ENCODE measurements around the gene SLC30A1. TPM values are rescaled to one million over a fixed set of nuclear protein-coding genes. Genes with fewer than 3 reads are reported as not detected.

Gene SLC30A1
- total and polyA plus RNA-seq, 7 donors: 0.35 to 5.2 (median 1.8) TPM

GRCh38 chr1:211610779-211611556 is 32.0 kb upstream of the SLC30A1 start:
- TF ChIP-seq CTCF (IDR thresholded peaks at IDR 0.05): no peak
- intact Hi-C loops (cut with DNase I): loop anchor here in 1 of 2 donors (5.0 kb wide), 1 partner anchor 34 kb away; the partner anchor contains the start of gene SLC30A1
- H3K4me1 ChIP-seq: peaks cover 12% of the 10 kb centered on the region
- H3K27ac ChIP-seq: no peak overlapping the region
- no peaks in the 10 kb centered on the region for H3K9me3 ChIP-seq
- ATAC-seq: peak in 1 of 4 donors; percentile 33
- no peaks in the 10 kb centered on the region for H3K36me3 ChIP-seq (ENCODE audit: insufficient read depth in 1 of 2, low read depth in 1 of 2)
- H3K4me3 ChIP-seq: no peak overlapping the region
- DNase-seq: peak in 1 of 2 donors; percentile 50
- WGBS, 3 donors: 27 to 35% (median 29%) methylated on average over 9 of the region's 9 CpGs
- H3K27me3 ChIP-seq (ENCODE audit: insufficient read depth in 3 of 3, low read length in 2 of 3): no peaks in the 10 kb centered on the region

- ATAC-seq (no peak), DNase-seq (no peak)
- no peaks in the 10 kb centered on the region for H3K9me3 ChIP-seq
- 80 to 85% (median 84%) methylated on average over 10 of the region's 10 CpGs for WGBS, 3 donors
- no peaks in the 10 kb centered on the region for H3K36me3 ChIP-seq (ENCODE audit: insufficient read depth in 1 of 2, low read depth in 1 of 2)
- H3K27me3 ChIP-seq (ENCODE audit: insufficient read depth in 3 of 3, low read length in 2 of 3): no peaks in the 10 kb centered on the region
- H3K27ac ChIP-seq: no peak overlapping the region
- peaks cover 12% of the 10 kb centered on the region for H3K4me1 ChIP-seq
- intact Hi-C loops (cut with DNase I): loop anchor here in 1 of 2 donors (5.0 kb wide), 1 partner anchor 32 kb away; the partner anchor contains the start of gene SLC30A1
- TF ChIP-seq CTCF (IDR thresholded peaks at IDR 0.05): no peak
- no peak overlapping the region for H3K4me3 ChIP-seq
These were observed 30.4 kb upstream of the SLC30A1 start for GRCh38 chr1:211609120-211610024.

- no peaks in the 10 kb centered on the region for H3K36me3 ChIP-seq (ENCODE audit: insufficient read depth in 1 of 2, low read depth in 1 of 2)
- no peaks in the 10 kb centered on the region for H3K9me3 ChIP-seq
- no peak for TF ChIP-seq CTCF (IDR thresholded peaks at IDR 0.05)
- DNase-seq: no peak
- no peaks in the 10 kb centered on the region for H3K27me3 ChIP-seq (ENCODE audit: insufficient read depth in 3 of 3, low read length in 2 of 3)
- H3K27ac ChIP-seq: no peak overlapping the region
- H3K4me3 ChIP-seq: no peak overlapping the region
- 80 to 89% (median 88%) methylated on average over 6 of the region's 6 CpGs for WGBS, 3 donors
- H3K4me1 ChIP-seq: peaks cover 1% of the 10 kb centered on the region
- ATAC-seq: no peak
- intact Hi-C loops (cut with DNase I): no loop called here
These were observed 29.0 kb upstream of the SLC30A1 start for GRCh38 chr1:211607754-211608473.

- Histone ChIP-seq H3K27me3 (ENCODE audit: insufficient read depth in 3 of 3, low read length in 2 of 3) (no peaks in the 10 kb centered on the region), H3K4me3 (no peak overlapping the region), H3K9me3 (no peaks in the 10 kb centered on the region), H3K4me1 (no peaks in the 10 kb centered on the region), H3K36me3 (ENCODE audit: insufficient read depth in 1 of 2, low read depth in 1 of 2) (no peaks in the 10 kb centered on the region), H3K27ac (no peak overlapping the region)
- intact Hi-C loops (cut with DNase I): no loop called here
- 78 to 84% (median 80%) methylated on average over 12 of the region's 12 CpGs for WGBS, 3 donors
- ATAC-seq: peak in 2 of 4 donors; percentile 27 to 53
- TF ChIP-seq CTCF (IDR thresholded peaks at IDR 0.05): no peak
- DNase-seq: no peak
These were observed 28.2 kb upstream of the SLC30A1 start for GRCh38 chr1:211606914-211607753.
